Memory B cell (primary cell): Measurements from ENCODE around the gene RGS6.
"Not testable (repeated sequence)": the region's sequence is repeated elsewhere in the genome, so short reads cannot be mapped to it uniquely, and the experiment has no call there.

ENCODE experiments used
- ATAC-seq: fragments of 150-1000 bp; cut with Tn5 transposase; 2 replicates; pipeline ENCODE4 v1.10.0; 2021; ENCODE audit warnings: low read depth, mild to moderate bottlenecking, moderate library complexity
- DNase-seq, 2 donors: peaks; one replicate each; pipeline ENCODE4 v3.0.0; 2022; ENCODE audit warnings: low spot score in 2 of 2
- H3K27ac Mint-ChIP-seq: one replicate; pipeline ENCODE4 v1.8.0; 2022; ENCODE audit warnings: mild to moderate bottlenecking, moderate library complexity, mixed read lengths
- H3K27me3 Mint-ChIP-seq: one replicate; pipeline ENCODE4 v1.8.0; 2022; ENCODE audit warnings: mixed read lengths
- H3K36me3 Mint-ChIP-seq: one replicate; pipeline ENCODE4 v1.8.0; 2022; ENCODE audit warnings: mild to moderate bottlenecking, mixed read lengths
- H3K4me1 Mint-ChIP-seq: one replicate; pipeline ENCODE4 v1.8.0; 2022; ENCODE audit warnings: mixed read lengths
- H3K4me3 Mint-ChIP-seq: one replicate; pipeline ENCODE4 v1.8.0; 2022; ENCODE audit warnings: mild to moderate bottlenecking, moderate library complexity, mixed read lengths
- H3K9me3 Mint-ChIP-seq: one replicate; pipeline ENCODE4 v1.8.0; 2022; ENCODE audit warnings: mixed read lengths

The RGS6 gene

DNA sequence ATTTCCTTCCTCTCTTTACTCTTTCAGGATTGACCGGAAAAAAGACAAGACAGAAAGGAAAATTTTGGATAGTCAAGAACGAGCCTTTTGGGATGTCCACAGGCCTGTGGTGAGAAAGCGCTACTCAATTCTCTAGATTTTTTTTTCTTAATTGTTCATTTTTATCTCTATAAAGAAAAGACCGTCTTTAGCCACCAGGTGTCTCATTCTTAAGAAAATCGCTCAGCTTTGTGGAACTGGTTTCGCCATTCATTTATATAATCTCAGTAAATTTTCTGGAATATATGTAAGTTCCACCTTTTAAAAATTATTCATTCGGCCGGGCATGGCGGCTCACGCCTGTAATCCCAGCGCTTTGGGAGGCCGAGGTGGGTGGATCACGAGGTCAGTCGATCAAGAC lies 540.6 kb downstream of the RGS6 start:
- Mint-ChIP-seq H3K27me3 (no peaks in the 10 kb centered on the region), H3K27ac (no peak overlapping the region), H3K36me3 (no peaks in the 10 kb centered on the region), H3K9me3 (no peaks in the 10 kb centered on the region), H3K4me1 (peaks cover 14% of the 10 kb centered on the region), H3K4me3 (no peak overlapping the region)
- DNase-seq (no peak), ATAC-seq (no peak)

DNA sequence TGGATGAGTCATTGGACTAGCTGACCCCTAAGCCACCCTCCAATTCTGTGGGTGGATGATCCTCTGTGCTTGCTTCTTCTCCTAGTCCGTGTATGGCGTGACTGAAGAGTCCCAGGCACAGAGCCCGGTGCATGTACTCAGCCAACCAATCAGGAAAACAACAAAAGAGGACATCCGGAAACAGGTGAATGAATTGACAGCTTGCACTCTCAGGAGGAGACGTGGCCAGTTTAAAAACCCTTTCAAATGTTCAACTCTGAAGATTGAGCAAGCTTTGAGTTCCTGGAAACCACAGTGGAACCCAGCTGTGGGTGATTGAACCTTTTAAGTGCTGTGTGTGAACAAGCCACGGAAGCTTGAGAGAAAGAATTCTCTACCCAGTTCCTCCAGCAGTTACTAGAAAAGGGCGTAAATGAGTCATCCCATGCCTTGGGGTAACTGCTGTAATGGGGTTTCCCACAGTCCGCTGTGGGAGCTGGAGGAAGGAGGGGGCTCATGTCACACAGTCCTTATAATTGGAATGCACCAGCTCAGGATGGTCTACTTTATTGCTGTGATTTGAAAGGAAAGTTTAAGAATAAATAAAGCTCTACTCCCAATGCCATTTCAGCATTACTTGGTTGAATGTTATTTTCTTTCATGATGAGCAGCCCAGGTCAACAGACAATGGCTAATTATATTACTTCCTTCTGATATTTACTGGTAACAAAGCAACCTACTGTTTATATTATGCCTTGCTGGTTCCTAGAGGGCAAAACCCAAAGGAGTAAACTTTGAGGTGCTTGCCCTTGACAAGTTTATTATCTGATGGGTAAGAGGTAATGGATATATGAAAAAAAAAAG lies 544.6 kb downstream of the RGS6 start:
- DNase-seq (no peak), ATAC-seq (peak; percentile 75)
- Mint-ChIP-seq H3K27ac (peak overlapping the region; percentile 46), H3K27me3 (no peaks in the 10 kb centered on the region), H3K9me3 (no peaks in the 10 kb centered on the region), H3K36me3 (no peaks in the 10 kb centered on the region), H3K4me3 (peak overlapping the region; percentile 70), H3K4me1 (peaks cover 25% of the 10 kb centered on the region)

DNA sequence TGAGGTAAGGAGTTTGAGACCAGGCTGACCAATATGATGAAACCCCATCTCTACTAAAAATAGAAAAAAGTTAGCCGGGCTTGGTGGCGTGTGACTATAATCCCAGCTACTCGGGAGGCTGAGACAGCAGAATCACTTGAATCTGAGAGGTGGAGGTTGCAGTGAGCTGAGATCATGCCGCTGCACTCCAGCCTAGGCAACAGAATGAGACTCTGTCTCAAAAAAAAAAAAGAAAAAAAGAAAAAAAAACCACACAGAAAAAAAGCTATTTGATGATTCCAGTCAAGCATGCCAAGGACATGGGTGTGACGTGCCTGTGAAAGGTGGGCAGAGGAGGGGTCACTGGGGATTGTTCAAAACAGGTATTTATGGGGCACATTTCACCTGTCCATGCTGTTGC lies 545.3 kb downstream of the RGS6 start:
- H3K27me3 Mint-ChIP-seq, DNase-seq, H3K4me3 Mint-ChIP-seq, H3K36me3 Mint-ChIP-seq, H3K9me3 Mint-ChIP-seq: not testable (repeated sequence)
- Mint-ChIP-seq H3K27ac (peak overlapping the region; percentile 46), H3K4me1 (peaks cover 25% of the 10 kb centered on the region)
- peak; percentile 24 for ATAC-seq

DNA sequence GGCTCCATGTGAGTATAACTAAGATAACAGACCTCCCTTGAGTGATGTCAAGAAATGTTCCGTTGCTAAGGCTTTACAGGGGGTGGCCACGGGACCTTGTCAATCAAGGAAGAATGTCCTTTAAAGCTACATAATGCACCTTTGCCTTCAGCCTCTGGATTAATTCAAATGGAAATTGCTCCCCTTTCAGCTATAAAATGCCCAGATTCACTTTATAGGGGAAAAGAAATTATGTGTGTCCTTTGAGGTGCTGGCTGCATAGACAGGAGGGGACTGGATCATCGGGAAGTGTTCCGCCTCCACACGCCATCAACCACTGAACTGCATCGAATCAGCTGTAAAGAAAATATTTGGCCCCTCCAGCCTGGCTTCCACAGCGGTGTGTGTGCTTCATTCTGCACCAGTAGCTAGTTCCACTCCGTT lies 546.3 kb downstream of the RGS6 start:
- Mint-ChIP-seq H3K36me3 (no peaks in the 10 kb centered on the region), H3K27ac (no peak overlapping the region), H3K4me3 (no peak overlapping the region), H3K27me3 (no peaks in the 10 kb centered on the region), H3K9me3 (peaks cover 1% of the 10 kb centered on the region), H3K4me1 (peaks cover 25% of the 10 kb centered on the region)
- ATAC-seq (no peak), DNase-seq (no peak)

DNA sequence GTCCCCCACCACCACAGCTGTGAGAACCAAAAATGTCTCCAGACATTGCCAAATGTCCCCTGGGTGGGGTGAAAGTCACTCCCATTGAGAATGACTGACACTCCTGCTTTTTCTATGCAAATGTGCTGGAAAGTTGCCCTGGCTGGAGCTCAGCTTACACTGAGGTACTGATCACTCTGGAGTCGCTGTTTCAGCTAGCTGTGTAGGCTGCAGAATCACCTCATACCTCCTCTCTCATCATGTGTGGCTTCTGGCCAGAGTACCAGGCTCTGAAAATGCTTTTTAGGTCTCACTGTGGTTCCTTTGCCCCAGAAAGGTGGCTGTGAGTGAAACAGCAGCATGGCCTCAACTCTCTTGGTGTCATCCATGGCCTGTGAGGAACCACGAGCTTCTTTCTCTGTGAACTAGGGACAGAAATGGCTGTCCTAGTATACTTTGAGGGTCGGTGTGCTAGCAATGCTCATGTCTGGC lies 547.3 kb downstream of the RGS6 start:
- Mint-ChIP-seq H3K9me3 (peaks cover 1% of the 10 kb centered on the region), H3K27me3 (no peaks in the 10 kb centered on the region), H3K4me1 (peaks cover 25% of the 10 kb centered on the region), H3K4me3 (no peak overlapping the region), H3K27ac (no peak overlapping the region), H3K36me3 (no peaks in the 10 kb centered on the region)
- ATAC-seq (no peak), DNase-seq (no peak)

DNA sequence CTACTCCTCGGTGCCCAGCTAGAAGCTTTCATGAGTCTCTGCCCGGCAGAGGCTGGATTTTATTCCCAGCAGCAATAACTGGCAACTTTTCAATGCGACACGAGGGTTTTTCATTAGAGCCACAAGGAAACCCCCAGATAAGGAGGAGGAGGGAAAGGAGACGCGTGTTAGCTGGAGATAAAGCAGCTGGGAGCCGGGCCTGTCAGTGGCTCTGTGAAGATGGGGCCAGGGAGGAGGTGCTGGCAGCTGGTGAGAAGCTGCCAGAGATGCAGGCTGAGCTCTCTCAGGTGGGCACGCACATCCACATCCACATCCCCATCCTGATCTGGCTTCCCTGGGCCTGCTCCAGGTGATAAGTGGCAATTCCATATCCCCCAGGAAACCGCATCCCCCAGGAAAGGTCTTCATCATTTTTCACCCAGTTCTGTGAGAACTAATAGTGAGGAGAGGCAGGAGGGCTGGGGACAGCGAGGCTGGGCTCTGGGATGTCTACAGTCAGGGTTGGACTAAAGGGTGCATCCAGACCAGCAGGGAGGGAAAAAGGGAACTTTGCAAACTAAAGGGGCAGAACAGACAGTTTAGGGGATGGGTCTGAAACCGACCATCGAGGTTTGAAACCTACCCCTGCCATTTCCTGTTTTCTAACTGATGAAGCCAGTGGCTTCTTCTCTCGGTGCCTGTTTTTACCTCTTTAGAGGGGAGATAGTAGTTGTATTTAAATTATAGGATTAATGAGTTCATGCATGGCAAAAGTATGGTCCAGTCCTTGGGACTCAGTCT lies 548.4 kb downstream of the RGS6 start:
- H3K4me3 Mint-ChIP-seq, result peak overlapping the region; percentile 54
- H3K27me3 Mint-ChIP-seq, result peaks cover 2% of the 10 kb centered on the region
- no peak for ATAC-seq
- peaks cover 25% of the 10 kb centered on the region for H3K4me1 Mint-ChIP-seq
- no peak for DNase-seq
- no peak overlapping the region for H3K27ac Mint-ChIP-seq
- peaks cover 1% of the 10 kb centered on the region for H3K9me3 Mint-ChIP-seq
- no peaks in the 10 kb centered on the region for H3K36me3 Mint-ChIP-seq

DNA sequence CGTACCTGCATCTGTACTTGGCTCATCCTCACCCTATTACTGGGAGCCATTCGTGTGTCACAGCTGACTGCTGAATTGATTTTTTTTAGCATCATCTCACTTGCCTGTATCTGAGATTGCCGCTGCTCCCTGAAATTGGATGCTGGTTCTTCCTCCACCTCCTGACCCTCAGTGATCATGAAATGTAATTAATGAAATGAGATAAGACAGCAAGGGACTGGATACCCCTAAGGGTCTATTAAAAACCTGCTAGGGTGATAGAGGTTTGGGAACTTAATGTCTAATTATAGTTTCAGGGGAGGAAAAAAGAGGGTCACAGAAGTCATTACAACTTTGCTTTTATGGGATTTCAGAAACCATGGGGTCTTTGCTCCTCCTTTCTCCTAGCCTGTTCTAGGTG lies 551.1 kb downstream of the RGS6 start:
- DNase-seq (no peak), ATAC-seq (no peak)
- peaks cover 2% of the 10 kb centered on the region for H3K9me3 Mint-ChIP-seq
- no peak overlapping the region for H3K4me3 Mint-ChIP-seq
- H3K36me3 Mint-ChIP-seq, result no peaks in the 10 kb centered on the region
- peaks cover 4% of the 10 kb centered on the region for H3K27me3 Mint-ChIP-seq
- H3K4me1 Mint-ChIP-seq, result peaks cover 9% of the 10 kb centered on the region
- H3K27ac Mint-ChIP-seq, result no peak overlapping the region

DNA sequence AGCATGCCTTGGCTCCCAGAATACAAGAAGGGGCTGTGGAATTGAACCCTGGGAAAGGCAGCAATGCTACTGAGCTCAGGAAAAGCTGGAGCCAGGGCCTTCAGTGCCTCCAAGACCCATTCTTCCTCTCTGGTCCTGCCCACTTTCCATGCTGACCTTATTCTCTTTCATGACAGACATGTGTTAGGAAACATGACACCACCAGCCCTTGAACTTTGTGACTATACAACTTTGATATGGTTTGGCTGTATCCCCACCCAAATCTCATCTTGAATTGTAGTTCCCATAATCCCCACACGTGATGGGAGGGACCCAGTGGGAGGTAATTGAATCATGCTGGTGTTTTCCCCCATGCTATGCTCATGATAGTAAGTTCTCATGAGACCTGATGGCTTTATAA lies 553.5 kb downstream of the RGS6 start:
- H3K4me1 Mint-ChIP-seq, result peaks cover 8% of the 10 kb centered on the region
- no peak for DNase-seq
- no peak overlapping the region for H3K27ac Mint-ChIP-seq
- ATAC-seq, result no peak
- peaks cover 9% of the 10 kb centered on the region for H3K36me3 Mint-ChIP-seq
- no peak overlapping the region for H3K4me3 Mint-ChIP-seq
- peaks cover 10% of the 10 kb centered on the region for H3K9me3 Mint-ChIP-seq
- H3K27me3 Mint-ChIP-seq, result peaks cover 12% of the 10 kb centered on the region

DNA sequence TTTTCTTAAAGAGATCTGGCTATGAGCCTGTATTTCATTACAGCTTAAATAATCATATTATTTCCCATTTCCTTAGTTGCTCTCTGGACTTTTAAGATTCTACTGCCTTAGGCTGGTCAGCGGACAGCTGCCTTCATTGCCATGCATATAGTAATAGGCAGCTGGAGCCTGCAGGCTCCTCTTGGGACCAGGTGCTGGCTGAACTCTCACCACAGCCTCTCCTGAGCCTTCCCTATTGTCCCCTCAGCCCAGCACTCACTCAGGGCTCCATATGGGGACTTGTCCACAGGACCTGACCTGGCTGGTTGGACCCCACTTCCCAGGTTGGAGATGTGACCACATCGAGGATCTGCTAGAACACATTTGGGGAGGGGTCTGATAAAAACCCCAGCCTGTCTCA lies 556.3 kb downstream of the RGS6 start:
- peaks cover 14% of the 10 kb centered on the region for H3K27me3 Mint-ChIP-seq
- no peaks in the 10 kb centered on the region for H3K4me1 Mint-ChIP-seq
- DNase-seq (no peak), ATAC-seq (no peak)
- H3K27ac Mint-ChIP-seq, result no peak overlapping the region
- H3K36me3 Mint-ChIP-seq, result peaks cover 9% of the 10 kb centered on the region
- peaks cover 10% of the 10 kb centered on the region for H3K9me3 Mint-ChIP-seq
- no peak overlapping the region for H3K4me3 Mint-ChIP-seq

DNA sequence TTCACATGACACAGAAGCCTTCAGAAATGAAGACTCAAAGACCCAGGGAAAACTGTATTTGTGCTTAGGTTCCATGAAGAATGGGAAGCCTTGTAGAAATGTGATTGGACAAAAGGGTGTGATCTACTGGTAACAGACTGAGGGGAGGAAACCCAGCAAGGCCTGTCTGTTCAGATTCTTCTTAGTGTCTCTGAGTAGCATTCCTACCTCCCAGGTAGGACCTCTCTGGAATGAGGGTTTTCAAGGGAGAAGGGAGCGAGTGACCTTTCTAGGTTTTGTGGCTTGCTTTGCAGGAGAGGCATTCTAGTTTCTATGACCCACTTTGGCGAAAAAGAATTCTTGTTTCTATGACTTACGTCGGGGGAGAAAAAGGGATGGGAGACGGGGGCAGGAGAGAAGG lies 560.0 kb downstream of the RGS6 start:
- DNase-seq, result no peak
- Mint-ChIP-seq H3K27ac (no peak overlapping the region), H3K4me3 (no peak overlapping the region), H3K9me3 (peaks cover 18% of the 10 kb centered on the region), H3K4me1 (no peaks in the 10 kb centered on the region), H3K36me3 (peaks cover 13% of the 10 kb centered on the region), H3K27me3 (peaks cover 13% of the 10 kb centered on the region)
- no peak for ATAC-seq

DNA sequence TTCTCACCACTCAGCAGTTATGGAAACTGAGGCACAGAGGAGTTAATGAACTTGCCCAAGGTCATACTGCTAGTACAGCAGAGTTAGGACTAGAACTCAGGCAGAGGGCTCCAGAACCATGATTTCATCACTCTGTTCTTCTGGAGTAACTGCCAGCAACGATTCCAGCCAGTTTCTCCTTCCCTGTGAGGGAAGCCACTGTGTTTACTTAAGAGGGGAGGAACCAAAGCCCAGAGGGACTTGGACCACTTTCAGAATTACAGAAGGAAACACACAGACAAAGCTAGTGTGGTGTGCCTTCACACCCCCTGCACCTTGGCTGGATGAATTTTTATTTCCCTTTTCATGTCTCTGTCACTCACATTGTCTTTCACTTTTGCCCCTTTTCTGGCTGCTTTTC lies 563.4 kb downstream of the RGS6 start:
- no peak for DNase-seq

DNA sequence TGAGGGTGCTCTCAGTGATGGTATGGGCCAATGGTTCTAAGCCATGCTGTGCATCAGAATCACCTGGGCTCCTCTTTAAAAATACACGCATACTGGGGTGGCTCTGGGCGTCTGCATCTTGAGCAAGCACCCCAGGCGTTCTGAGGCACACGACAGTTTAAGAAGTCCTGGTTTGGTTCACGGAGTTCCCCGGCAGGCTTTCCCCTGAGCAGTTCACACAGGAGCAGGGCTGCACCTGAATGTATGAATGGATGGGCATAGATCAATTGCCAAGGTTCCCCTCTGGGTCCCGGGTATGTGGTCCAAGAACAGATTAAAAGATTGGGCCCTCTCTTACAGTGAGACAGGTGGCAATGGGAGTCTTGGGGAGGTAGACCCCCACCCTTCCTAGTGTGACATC lies 566.4 kb downstream of the RGS6 start:
- H3K9me3 Mint-ChIP-seq, result peaks cover 7% of the 10 kb centered on the region
- H3K4me3 Mint-ChIP-seq, result no peak overlapping the region
- no peak for ATAC-seq
- no peaks in the 10 kb centered on the region for H3K4me1 Mint-ChIP-seq
- H3K27me3 Mint-ChIP-seq, result peaks cover 2% of the 10 kb centered on the region
- no peak for DNase-seq
- H3K27ac Mint-ChIP-seq, result no peak overlapping the region
- H3K36me3 Mint-ChIP-seq, result peaks cover 4% of the 10 kb centered on the region

More for the DNA sequence above, 563.4 kb downstream of the RGS6 start:
- Mint-ChIP-seq H3K9me3 (peaks cover 10% of the 10 kb centered on the region), H3K27ac (no peak overlapping the region), H3K4me1 (no peaks in the 10 kb centered on the region), H3K4me3 (no peak overlapping the region), H3K27me3 (peaks cover 3% of the 10 kb centered on the region), H3K36me3 (peaks cover 4% of the 10 kb centered on the region)
- no peak for ATAC-seq

DNA sequence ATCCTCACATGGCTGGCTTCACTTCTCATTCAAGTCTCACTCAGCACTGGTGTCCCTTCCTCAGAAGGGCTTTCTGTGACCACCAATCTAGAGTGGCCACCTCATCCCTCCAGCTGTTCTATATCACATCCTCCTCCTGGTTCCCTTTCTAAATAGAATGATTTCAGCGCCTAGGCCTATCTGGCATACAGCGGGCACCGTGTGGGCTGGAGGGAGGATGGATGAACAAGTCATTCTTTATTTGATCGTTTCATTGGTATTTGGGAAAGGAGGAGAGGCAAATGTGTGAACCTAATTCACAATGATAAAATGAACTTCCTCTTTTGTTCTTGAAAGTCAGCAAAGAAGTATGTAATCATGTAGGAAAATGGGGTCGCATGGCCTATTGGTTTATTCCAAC lies 567.5 kb downstream of the RGS6 start:
- Mint-ChIP-seq H3K27me3 (peaks cover 3% of the 10 kb centered on the region), H3K9me3 (peaks cover 4% of the 10 kb centered on the region), H3K4me3 (no peak overlapping the region), H3K36me3 (peaks cover 3% of the 10 kb centered on the region), H3K27ac (no peak overlapping the region), H3K4me1 (no peaks in the 10 kb centered on the region)
- ATAC-seq (no peak), DNase-seq (no peak)

DNA sequence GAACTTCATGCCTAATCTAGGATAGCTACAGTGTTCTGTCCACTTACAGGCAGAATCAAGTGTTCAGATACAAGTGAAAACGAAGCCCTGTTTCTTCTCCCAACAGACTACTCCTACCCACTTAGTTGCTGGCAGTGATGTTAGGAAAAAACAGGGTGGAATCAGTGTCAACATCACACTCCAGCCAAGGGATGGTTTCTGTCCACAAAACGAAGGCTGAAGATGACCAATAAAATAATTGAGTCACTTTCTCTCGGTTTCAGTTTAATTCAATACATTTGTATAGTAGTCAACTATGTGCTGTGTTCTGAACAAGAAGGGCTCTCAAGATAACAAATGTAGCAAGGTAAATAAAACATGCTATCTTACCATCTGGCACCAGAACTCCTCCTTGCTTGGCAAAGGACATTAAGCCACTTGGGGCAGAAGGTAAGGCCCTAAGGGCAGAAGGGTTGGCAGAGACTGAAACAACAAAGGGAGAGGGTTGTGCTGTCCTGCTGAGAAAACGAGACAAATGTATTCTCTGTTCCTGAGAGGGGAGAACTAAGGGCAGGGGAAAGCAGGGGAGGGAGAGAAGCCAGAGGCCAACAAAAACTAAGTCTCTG lies 568.1 kb downstream of the RGS6 start:
- peaks cover 3% of the 10 kb centered on the region for H3K9me3 Mint-ChIP-seq
- peaks cover 2% of the 10 kb centered on the region for H3K36me3 Mint-ChIP-seq
- ATAC-seq (no peak), DNase-seq (no peak)
- no peak overlapping the region for H3K27ac Mint-ChIP-seq
- no peak overlapping the region for H3K4me3 Mint-ChIP-seq
- peaks cover 3% of the 10 kb centered on the region for H3K27me3 Mint-ChIP-seq
- H3K4me1 Mint-ChIP-seq, result no peaks in the 10 kb centered on the region
